Testis (tissue), 3 donors: ENCODE measurements around the gene ARFRP1. TPM values are rescaled to one million over a fixed set of nuclear protein-coding genes. Genes with fewer than 3 reads are reported as not detected.
"Not testable (repeated sequence)": the region's sequence is repeated elsewhere in the genome, so short reads cannot be mapped to it uniquely, and the experiment has no call there.

Source experiments
- DNase-seq: peaks from one replicate; pipeline ENCODE4 v3.0.0-alpha.2; 2019
- H3K27ac ChIP-seq, 2 donors: fragments of 200-600 bp; sonication (generic); one replicate each; pipeline ENCODE4 v1.5.1; 2019
- H3K27me3 ChIP-seq: fragments of 200-600 bp; sonication (generic); one replicate; pipeline ENCODE4 v1.5.1; 2019
- H3K36me3 ChIP-seq: fragments of 200-600 bp; sonication (generic); one replicate; pipeline ENCODE4 v1.5.1; 2017; ENCODE audit warnings: low read depth; ENCODE audit errors: missing control alignments
- H3K4me1 ChIP-seq: fragments of 200-600 bp; sonication (generic); one replicate; pipeline ENCODE4 v1.5.1; 2019
- H3K4me3 ChIP-seq, 2 donors: fragments of 200-600 bp; sonication (generic); one replicate each; pipeline ENCODE4 v1.5.1; 2017 to 2019
- H3K9me3 ChIP-seq: fragments of 200-600 bp; sonication (generic); one replicate; pipeline ENCODE4 v1.5.1; 2017
- POLR2A ChIP-seq: fragments of 450-650 bp; IDR thresholded peaks from one replicate; pipeline ENCODE4 v1.6.1; 2017; ENCODE audit warnings: antibody characterized with exemption, mild to moderate bottlenecking, moderate library complexity
- WGBS, 2 donors: methylation state at CpG; one replicate each; pipeline ENCODE4 v1.1.5; 2018; 5-methylcytosine and 5-hydroxymethylcytosine counted together
- intact Hi-C: fragments of 100-400 bp; cut with DNase I; formaldehyde crosslinking; loops from one replicate; pipeline ENCODE4 v1.15.1; 2023; ENCODE audit warnings: low total_unique reads
- polyA plus RNA-seq: library from polyadenylated mRNA; stranded (reverse); fragments of 350-450 nt; fragmentation: Illumina TruSeq; extraction: RNeasy Lipid Tissue Mini Kit (QIAGEN cat#74804); gene quantifications from one replicate; pipeline ENCODE4 v1.2.3, GENCODE V29; 2014; ENCODE audit warnings: low read depth, low replicate concordance; ENCODE audit not compliant: insufficient read depth
- total RNA-seq, 2 donors: library from RNA; depleted of rRNA; stranded (reverse); fragments of >200 nt; gene quantifications; one replicate each; pipeline ENCODE4 v1.2.3, GENCODE V29; 2016
- TF ChIP-seq, protein P1 (sequence below), 3 experiments: fragments of 450-650 bp in 2 of 3; fragments of 200-600 bp in 1 of 3; sonication (generic) in 1 of 3; IDR thresholded peaks; one replicate each; pipeline ENCODE4 v1.5.1; 2016 to 2019; ENCODE audit warnings: antibody characterized with exemption in 3 of 3, mild to moderate bottlenecking in 2 of 3, moderate library complexity in 1 of 3

ARFRP1 gene
- total and polyA plus RNA-seq, 3 donors from 2014 or later, result 37.8 to 55.6 (median 55.4) TPM

DNA sequence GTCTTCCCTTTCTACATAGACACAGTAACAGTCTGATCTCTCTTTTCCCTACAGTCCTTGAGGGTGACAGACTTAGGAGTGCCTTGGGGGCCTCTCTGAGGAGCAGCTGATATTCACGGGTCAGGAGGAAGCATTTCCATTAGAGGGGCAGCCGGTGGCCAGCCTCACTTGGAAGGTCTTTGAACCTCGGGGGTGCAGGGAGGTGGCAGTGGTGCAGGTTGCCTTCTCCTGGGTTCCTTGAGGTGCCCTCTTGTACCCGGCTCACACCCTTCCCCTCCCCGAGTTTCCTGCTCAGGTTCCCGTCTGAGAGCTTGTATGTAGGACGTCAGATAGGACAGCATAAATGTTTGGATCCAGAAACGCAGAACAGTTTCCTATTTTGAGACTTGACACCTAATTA is 47.2 kb downstream of the ARFRP1 start:
- no peak for TF ChIP-seq POLR2A
- TF ChIP-seq, protein P1, sequence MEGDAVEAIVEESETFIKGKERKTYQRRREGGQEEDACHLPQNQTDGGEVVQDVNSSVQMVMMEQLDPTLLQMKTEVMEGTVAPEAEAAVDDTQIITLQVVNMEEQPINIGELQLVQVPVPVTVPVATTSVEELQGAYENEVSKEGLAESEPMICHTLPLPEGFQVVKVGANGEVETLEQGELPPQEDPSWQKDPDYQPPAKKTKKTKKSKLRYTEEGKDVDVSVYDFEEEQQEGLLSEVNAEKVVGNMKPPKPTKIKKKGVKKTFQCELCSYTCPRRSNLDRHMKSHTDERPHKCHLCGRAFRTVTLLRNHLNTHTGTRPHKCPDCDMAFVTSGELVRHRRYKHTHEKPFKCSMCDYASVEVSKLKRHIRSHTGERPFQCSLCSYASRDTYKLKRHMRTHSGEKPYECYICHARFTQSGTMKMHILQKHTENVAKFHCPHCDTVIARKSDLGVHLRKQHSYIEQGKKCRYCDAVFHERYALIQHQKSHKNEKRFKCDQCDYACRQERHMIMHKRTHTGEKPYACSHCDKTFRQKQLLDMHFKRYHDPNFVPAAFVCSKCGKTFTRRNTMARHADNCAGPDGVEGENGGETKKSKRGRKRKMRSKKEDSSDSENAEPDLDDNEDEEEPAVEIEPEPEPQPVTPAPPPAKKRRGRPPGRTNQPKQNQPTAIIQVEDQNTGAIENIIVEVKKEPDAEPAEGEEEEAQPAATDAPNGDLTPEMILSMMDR (IDR thresholded peaks at IDR 0.05), result no peak
- Histone ChIP-seq H3K27me3 (no peaks in the 10 kb centered on the region), H3K27ac (no peak overlapping the region), H3K4me3 (no peak overlapping the region), H3K36me3 (no peaks in the 10 kb centered on the region), H3K4me1 (peaks cover 16% of the 10 kb centered on the region), H3K9me3 (no peaks in the 10 kb centered on the region)
- intact Hi-C loops, result no loop called here
- no peak for DNase-seq
- WGBS, 2 donors, result 87 to 95% methylated on average over 8 of the region's 8 CpGs

DNA sequence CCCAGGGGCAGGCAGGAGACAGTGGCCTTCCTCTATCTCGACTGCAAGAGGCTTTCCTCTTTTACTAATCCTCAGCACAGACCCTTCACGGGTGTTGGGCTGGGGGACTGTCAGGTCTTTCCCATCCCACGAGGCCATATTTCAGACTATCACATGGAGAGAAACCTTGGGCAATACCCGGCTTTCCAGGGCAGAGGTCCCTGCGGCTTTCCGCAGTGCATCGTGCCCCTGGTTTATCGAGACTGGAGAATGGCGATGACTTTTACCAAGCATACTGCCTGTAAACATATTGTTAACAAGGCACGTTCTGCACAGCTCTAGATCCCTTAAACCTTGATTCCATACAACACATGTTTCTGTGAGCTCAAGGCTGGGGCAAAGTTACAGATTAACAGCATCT is 47.6 kb downstream of the ARFRP1 start:
- H3K27me3 ChIP-seq, H3K4me3 ChIP-seq, H3K27ac ChIP-seq, H3K9me3 ChIP-seq, intact Hi-C loops, DNase-seq, H3K36me3 ChIP-seq: not testable (repeated sequence)
- H3K4me1 ChIP-seq, result peaks cover 16% of the 10 kb centered on the region
- WGBS, 2 donors, result 90 to 92% methylated on average over 10 of the region's 10 CpGs

DNA sequence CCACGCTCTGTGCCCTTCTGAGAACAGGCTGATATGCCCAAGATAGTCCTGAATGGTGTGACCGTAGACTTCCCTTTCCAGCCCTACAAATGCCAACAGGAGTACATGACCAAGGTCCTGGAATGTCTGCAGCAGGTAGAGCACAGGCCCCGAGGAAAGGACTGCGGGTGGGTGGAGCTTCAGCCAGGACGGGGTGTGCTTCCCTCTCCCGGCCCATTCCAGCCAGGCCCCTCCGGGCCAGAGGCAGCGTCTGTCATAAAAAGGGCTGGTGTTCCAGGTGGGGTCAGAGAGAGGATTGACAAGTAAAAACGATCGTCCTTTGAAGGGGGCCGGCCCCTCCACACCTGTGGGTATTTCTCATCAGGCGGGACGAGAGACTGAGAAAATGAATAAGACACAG is 48.4 kb downstream of the ARFRP1 start:
- WGBS, 2 donors, result 28 to 46% methylated on average over 13 of the region's 13 CpGs
- H3K4me1 ChIP-seq, result peaks cover 16% of the 10 kb centered on the region
- DNase-seq, result no peak
- H3K36me3 ChIP-seq, result no peaks in the 10 kb centered on the region
- intact Hi-C loops, result no loop called here
- no peaks in the 10 kb centered on the region for H3K9me3 ChIP-seq
- H3K27me3 ChIP-seq, result no peaks in the 10 kb centered on the region
- peak overlapping the region in 1 of 2 donors; percentile 82 for H3K27ac ChIP-seq
- TF ChIP-seq POLR2A, result no peak
- TF ChIP-seq, protein P1 (IDR thresholded peaks at IDR 0.05), result no peak
- no peak overlapping the region for H3K4me3 ChIP-seq

DNA sequence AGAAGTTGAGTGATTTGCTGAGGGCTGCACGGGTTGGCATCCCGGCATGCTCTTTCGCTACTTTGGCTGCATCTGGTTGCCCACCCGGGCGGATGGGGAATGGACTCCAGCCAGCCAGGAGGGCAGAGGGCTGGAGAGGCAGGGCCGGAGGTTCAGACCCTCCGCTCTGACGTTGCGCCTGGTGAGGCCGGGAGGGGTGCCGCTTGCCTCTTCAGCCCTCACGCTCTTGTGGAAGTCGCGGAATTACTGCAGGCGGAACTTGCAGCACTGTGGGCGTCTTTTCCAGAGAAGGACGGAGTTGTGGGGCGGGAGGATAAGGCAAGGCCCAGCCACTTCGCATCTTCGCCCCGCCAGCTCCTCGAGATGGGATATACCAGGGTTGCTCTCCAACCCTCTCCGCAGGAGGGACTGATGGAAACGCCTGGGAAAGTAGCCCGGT is 49.0 kb downstream of the ARFRP1 start:
- Histone ChIP-seq H3K4me3 (peak overlapping the region; percentile 69), H3K27ac (peak overlapping the region; percentile 82 to 84), H3K27me3 (no peaks in the 10 kb centered on the region), H3K36me3 (no peaks in the 10 kb centered on the region), H3K4me1 (peaks cover 20% of the 10 kb centered on the region), H3K9me3 (no peaks in the 10 kb centered on the region)
- TF ChIP-seq, protein P1 (IDR thresholded peaks at IDR 0.05), result no peak
- TF ChIP-seq POLR2A, result no peak
- 2 to 4% methylated on average over 18 to 20 of the region's 25 CpGs for WGBS, 2 donors
- no peak for DNase-seq
- intact Hi-C loops, result no loop called here

DNA sequence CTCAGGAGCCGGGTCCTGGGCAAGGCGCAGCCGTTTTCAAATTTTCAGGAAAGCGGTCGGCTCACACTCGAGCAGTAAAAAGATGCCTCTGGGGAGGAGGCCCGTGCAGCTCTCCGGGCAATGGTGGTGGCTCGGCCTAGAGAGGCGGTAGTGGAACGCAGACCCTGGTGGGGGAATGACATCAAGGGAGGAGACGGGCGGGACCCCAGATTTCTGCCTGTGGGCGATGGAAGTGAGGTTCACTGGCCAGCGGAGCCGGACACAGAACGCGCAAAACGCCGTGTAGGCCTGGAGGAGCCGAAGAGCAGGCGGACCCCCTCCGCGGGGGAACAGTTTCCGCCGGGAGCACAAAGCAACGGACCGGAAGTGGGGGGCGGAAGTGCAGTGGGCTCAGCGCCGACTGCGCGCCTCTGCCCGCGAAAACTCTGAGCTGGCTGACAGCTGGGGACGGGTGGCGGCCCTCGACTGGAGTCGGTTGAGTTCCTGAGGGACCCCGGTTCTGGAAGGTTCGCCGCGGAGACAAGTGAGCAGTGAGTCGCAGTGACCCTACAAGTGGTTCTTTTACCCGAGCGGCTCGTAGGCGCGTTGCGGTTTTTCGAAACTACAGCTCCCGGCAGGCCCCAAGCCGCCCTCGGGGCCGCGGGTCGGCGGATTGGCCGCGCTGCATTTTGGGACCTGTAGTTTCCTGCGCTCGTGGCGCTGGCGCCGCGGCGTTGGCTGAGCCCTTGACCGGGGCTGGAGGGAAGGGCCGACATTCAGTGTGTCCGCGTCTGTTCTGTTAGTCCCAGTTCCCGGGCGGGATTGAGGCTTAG is 49.6 kb downstream of the ARFRP1 start, which contains the start of gene RTEL1:
Gene RTEL1 (plus strand): TSS at position 376 of the 812 bp plus-strand sequence. CDS start 1,091 bp downstream, outside the sequence.
- no peak for TF ChIP-seq POLR2A
- TF ChIP-seq, protein P1 (IDR thresholded peaks at IDR 0.05), result no peak
- Histone ChIP-seq H3K27me3 (no peaks in the 10 kb centered on the region), H3K36me3 (no peaks in the 10 kb centered on the region), H3K4me3 (peak within 1 kb of the TSS; percentile 69), H3K9me3 (no peaks in the 10 kb centered on the region), H3K4me1 (peaks cover 23% of the 10 kb centered on the region), H3K27ac (peak within 1 kb of the TSS; percentile 82 to 84)
- WGBS, 2 donors, result 0 to 2% methylated on average over 41 to 73 of the region's 73 CpGs
- DNase-seq, result peak; percentile 95
- intact Hi-C loops, result no loop called here
